LHCN-M2 (cell line): Measurements from ENCODE around the gene FBN2. TPM values are rescaled to one million over a fixed set of nuclear protein-coding genes. Genes with fewer than 3 reads are reported as not detected.
A peak's percentile ranks its signal among the peaks of the same experiment; 100 is the strongest.
"Not testable (repeated sequence)": the region's sequence is repeated elsewhere in the genome, so short reads cannot be mapped to it uniquely, and the experiment has no call there.

Experiments
- DNase-seq: peaks from one replicate; pipeline ENCODE4 v3.0.0-alpha.2; 2012; ENCODE audit warnings: low read depth
- total RNA-seq: library from RNA; depleted of rRNA; stranded (reverse); fragments of >200 nt; gene quantifications from 2 replicates; pipeline ENCODE4 v1.2.3, GENCODE V29; 2014

Gene FBN2
- total RNA-seq, 1 experiment from 2014 or later = 25.4 TPM

DNA sequence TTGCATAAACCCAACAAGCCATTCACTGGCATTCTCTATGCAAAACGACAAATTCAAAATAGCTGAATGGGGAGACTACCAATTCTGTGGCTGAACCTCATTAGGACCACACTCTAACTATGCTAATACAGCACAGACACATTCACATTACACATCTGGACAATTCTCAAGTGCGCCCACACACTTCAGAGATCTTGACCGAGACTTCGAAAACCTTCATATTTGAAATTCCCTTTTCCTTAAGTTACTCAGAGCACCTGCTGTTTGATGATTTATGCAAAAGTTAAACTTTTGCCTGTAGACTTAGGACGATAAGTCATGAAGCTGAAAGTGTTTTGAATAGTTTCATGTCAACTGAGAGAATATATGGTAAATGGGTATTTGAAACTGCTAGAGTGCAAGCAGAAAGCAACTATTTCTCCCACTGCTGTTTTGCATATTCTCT is 111.9 kb downstream of the FBN2 start:
- peak; percentile 27 for DNase-seq

DNA sequence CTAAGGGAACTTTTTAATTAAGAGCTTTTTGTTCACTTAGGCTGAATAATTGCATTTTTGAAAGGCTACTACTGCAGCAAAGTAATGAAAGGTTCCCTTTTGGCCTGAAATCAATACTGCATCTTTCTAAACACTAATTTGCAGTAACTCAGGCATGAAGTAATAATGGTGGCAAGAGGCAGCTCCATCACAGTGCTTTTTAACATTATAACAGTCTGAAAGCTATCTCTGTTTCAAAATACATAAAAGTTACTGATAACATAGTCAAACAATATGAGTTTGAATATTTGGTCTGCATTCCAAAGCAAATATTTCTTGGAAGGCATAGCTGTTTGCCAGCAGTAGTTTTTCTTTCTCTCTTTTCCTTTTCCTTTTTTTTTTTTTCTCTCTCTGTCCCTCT is 113.4 kb downstream of the FBN2 start:
- DNase-seq = no peak

DNA sequence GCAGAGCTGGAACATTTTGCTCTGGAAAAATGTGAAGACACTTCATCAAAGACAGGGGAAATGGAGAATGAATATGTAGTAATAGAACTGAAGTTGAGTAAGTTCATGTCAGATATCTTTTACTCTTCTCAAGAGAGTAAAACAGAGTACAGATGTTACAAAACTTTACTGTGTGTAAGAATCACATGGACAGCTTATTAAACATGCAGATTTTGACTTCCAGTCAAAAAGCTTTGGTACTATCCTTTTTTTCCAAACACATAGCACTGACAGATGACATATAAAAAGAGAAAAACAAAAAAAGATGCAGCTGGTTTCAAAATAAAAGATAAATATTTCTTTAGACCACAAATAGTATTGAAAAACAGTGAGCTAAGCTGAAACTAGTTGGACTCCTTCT is 115.4 kb downstream of the FBN2 start:
- no peak for DNase-seq

DNA sequence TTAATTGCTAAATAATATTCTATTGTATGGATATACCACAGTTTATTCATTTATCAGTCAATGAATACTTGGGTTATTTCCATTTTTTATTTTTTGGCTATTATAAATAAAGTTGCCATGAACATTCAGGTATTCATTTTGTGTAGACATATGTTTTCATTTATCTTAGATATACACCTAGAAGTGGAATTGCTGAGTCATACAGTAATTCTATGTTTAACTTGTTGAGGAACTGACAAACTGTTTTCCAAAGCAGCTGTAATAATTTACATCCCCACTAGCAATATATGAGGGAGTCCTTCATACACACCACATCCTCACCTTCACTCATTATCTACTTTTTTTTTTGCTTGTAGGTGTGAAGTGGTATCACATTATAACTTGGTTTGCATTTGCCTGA is 123.6 kb downstream of the FBN2 start:
- DNase-seq = no peak

DNA sequence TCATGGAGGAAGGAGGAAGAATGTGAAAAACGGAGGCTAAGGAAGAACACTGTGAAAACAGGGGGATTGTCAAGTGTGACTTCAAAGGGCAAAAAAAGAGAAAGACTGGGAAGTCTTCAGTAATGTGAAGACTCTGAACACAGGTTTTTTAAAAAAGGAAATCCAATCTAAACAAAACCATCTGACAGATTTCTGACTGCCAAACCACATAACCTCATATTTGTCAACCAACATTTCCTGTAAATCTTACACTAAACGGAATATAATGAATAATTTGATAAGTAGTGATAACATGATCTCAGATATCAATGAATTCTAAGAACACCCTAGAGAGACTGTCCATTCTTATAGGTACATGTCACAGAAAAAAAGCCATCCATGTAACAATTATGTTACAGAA is 124.7 kb downstream of the FBN2 start:
- DNase-seq = peak; percentile 26

DNA sequence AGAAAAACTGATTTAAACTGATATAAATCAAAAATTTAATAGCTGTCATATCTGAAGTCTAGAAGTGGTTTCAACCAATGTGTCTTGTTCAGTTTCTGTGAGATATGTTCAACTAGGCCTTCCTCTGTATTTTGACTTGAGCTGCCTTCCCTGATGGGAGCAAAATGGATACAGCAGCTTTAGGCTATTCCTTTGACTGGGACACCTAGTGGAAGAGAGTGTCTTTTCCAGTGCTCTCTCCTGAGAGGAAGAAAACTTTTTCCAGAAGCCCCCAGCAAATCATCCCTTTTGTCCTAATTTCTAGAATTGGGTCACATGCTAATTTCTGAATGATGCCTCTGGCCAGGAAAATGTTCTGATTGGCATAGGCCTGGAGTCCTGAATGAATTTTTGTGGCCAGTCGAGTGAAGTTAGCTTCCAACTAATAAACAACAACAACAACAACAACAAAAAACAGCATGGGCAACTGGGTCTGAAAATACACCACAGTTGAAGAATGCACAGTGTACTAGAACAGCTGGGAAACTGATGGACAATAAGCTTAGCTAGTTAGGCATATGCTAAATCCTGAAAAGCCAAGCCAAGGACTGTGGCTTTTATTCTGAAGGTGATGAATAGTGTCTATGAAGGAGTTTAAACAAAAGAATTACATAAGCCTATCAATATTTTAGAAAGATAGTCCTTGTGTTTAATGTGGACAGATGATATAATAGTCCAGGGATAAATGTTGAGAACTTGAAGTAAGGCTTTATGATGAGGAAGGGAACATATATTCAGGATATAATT is 125.7 kb downstream of the FBN2 start:
- no peak for DNase-seq

DNA sequence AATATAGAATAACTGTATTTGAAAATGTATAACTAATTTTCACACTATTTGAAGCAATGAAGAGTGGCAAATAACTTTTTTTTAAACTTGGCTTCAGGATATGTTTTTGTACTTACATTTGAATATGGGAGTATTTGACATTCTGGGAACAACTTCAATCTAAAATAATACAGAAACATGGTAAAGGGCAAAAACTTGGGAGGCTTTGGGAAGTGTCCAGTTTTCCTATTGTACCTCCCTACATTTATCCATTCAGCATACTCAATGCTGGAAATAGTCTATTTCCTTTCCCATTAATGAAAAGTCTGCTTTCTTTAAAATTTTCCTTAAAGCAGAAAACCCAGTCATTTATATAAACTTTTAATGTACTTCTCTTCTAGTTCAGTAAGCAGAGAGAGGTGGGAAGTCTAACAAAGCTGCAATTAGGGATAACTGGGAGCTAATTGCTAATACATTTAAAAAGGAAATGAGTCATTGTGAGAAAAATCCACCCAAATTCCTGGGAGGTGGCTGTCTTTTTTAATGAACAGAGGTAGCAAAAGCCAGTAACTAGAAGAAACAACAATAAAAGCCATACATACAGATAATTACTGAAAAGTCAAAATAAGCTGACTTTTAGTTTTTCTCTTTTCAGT is 128.8 kb downstream of the FBN2 start:
- DNase-seq = no peak

DNA sequence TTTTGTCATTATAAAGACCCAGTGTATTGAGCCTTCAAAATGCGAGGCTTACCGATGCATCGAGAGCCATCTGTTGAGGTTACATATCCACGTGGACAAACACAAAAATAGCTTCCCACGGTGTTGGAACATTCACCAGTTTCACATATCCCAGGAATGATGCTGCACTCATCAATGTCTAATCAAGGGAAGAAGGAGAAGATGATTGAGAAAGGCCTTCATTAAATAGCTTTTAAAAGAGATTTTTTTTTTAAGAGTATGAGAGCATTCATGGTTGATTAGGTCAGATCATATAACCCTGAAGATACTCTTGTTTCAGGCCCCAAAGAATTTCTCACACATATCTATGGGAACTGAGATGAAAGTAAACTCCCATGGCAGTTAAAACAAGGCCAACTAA is 129.4 kb downstream of the FBN2 start:
- DNase-seq = peak; percentile 18

DNA sequence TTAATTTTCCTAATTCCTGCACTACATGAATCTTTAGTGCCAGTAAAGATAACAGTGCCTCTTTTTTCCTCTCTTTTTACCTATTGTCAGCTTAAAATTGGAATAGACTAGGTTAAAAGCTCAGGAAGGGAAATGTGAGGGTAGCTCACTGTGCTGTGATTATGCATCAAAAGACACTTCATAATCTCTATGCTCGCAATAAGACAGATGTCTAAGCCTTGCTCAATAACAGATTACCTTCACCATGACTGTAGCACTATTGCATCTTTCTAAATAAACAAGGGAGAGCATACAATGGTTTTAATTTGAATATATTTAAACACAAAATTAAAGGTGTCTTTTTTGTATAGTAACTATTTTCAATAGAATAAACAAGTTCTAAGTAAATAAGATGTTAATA is 130.1 kb downstream of the FBN2 start:
- DNase-seq = no peak

DNA sequence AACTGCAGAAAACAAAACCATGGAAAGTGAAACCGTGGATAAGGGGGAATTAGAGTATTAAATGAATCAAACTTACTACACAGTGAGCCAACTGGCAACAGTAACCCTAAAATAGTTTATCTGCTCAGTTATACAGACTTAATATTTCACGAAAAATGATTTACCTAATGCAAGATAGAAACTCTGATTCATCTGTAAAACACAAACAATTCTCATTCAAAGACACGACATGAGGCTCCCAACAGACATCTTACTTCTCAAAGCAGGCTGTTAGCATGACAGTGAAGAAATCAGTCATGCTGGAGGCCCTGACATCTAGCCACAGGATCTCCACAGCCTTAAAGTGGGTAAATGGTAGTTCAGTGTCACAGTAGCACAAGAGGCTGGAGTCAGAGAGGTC is 131.2 kb downstream of the FBN2 start:
- no peak for DNase-seq

DNA sequence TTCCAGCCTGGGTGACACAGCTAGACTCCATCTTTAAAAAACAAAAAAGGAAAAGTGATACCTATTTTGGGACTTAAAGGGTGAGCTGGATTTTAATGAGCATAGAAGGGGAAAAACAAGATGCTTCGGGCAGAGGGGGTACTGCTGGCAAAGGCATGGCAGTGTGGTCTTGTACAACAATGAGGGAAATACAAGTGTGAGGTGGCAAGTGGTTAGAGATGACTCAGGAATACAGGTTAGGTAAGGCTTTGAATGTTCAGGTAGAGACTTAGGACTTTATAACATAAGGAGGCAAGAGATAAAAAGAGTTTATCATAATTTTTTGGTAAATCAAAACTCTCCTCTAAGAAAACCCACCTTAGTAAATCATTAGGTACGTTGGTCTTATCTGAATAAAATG is 132.9 kb downstream of the FBN2 start:
- DNase-seq = no peak

DNA sequence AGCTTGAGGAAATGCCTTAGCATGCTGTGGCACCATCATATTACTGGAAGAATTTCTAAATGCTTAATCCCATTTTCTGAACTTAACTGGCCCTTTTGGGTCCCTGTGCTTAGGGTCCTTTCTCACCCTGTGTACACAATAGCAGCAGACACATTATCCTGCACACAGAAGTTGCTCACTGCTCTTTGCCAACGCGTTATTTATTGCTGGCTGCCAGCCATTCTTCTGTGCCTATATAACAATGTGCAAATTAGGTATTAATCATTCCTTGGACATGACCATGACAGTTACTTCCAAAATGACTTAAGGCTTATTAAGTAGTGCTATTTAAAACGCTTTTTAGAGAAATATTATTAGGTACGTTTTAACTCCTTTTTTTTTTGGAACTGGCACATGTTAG is 134.7 kb downstream of the FBN2 start:
- no peak for DNase-seq

DNA sequence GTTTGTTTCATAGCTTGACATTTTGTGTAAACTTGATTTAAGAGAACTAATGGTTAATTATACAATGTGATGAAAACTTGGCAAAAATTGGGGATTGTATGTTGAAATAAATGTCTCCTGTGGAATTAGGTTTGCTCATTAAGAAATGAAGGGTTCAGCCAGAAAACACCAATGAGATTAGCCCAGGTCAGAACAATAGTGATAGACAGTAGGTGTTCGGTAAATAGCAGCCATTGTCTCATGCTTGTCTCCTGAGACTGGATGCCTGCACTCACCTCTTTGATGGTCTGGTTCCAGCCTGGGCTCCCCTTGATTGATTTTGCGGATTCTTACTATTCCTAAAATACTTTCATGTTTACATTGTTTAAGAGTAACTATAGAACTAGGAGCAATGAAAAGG is 135.5 kb downstream of the FBN2 start:
- no peak for DNase-seq

DNA sequence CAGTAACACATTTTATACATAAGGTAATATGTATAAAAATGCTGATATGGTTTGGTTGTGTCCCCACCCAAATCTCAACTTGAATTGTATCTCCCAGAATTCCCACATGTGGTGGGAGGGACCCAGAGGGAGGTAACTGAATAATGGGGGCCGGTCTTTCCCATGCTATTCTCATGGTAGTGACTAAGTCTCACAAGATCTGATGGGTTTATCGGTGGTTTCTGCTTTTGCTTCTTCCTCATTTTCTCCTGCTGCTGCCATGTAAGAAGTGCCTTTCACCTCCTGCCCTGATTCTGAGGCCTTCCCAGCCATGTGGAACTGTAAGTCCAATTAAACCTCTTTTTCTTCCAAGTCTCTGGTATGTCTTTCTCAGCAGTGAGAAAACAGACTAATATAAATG is 137.3 kb downstream of the FBN2 start:
- DNase-seq = not testable (repeated sequence)

DNA sequence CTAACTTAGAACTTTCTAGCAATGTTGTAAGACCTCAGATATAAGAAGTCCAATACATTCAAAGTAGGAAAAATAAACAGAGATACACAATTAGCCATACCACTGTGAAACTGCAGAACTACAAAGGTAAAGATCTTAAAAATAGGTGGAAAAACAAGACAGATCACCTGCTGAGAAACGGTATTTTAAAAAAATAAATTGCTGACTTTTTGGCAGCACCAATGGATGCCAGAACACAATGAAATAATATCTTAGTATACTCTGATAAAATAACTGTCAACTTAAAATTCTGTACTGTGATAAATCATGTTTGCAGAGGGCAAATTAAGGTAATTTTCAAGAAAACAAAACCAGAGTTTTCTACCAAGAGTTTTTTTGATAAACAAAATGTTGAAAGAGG is 138.9 kb downstream of the FBN2 start:
- DNase-seq = no peak

DNA sequence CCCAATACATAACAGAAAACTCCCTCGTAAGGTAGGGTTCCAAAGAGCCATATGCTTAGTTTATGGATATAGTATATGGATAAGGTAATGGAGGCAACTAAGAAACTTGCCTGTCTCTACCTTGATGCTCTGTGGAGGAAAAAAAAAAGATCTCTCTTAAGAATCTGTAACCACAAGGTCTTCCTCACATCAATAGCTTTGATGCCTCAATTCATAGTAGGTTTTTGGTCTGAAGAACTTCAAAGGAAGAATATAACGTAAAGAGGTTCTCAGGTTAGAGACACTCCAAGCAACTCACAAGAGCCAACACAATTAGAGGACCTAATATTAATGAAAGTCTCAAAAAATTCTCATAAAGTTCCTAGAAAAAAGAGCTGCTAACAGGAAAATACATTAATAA is 140.2 kb downstream of the FBN2 start:
- no peak for DNase-seq

DNA sequence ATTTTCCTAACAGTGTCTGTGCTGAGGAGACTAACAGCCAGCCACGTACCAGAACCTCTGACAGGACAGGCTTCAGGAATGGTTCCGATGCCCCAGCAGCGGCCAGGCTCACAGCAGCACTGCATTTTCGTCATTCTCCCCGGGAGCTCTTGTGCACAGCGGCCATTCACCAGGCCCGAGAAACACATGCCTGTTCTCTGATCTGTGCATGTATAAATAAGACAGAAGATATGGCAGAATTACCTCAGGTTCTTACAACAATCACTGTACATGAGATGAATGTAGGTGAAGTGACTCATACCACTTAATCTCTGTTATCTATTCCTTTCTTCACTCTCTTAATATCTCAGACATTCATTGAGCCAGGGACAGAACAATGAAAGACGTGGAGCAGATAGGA is 143.0 kb downstream of the FBN2 start:
- no peak for DNase-seq

DNA sequence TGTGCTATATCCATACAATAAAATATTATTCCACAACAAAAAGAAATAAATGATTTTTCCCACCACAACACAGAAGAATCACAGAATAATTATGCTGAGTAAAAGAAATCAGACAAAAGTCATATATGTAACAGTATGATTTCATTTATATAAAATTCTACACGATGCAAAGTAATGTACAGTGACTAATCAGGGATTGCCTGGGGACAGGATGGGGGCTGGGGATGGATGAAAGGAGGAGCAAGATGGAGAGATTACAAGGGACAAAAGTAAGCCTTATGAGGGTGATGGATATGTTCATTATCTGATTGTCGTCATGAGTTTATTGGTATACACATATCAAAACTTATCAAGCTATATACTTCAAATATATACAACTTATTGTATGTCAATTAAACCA is 154.0 kb downstream of the FBN2 start:
- no peak for DNase-seq

DNA sequence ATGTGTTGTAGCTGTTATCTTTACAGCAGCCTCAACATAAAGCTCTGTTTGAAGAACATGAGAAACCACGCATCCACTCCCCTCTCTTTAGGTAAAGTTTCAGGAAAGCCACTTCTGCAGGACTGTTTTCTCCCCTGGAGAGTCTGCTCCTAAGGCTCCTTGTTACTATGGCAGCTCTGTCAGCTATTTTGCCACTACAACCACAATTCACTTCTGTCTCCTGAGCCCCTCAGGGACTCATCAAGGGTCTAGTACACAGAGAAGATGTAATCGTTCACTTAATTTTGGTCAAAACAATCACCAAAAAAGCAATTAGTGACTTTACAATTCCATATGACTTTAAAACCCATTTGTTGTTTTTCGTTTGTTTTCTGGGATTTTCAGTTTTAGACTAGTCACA is 157.7 kb downstream of the FBN2 start:
- no peak for DNase-seq

DNA sequence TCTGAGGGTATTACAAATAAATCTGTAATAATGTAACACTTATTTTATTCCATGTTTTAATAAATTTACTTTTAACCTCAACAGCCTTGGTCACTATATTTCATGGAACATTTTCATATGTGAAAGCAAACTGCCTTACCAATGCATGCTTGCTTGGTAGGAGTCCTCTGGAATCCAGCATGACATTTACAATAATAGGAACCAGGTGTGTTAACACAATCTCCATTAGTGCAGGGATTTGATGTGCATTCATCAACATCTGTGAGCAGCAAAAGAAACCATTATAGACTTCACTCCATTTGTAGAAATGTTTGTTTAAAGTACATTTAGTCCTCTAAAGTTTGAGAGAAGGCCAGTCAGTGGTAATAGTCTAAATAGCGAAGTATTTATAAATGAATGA is 159.4 kb downstream of the FBN2 start:
- DNase-seq = no peak

DNA sequence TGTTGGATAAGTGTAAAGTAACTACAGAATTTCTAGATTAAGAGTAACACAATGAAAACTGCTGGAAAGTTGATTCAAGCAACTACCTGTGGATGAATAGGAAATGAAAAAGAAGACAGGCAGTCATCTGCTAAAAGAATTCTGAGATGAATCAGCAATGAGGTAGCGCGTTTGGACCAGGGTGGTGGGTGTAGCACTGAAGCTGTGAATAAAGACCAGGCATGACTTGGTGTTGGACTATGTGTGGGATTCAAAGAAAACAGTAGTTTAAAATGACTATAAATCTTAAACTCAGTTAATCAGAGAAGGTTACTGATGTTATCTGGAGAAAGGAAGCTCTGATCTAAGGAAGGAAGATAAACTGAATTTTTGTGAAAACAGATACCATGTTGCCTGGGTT is 159.8 kb downstream of the FBN2 start:
- DNase-seq = no peak

DNA sequence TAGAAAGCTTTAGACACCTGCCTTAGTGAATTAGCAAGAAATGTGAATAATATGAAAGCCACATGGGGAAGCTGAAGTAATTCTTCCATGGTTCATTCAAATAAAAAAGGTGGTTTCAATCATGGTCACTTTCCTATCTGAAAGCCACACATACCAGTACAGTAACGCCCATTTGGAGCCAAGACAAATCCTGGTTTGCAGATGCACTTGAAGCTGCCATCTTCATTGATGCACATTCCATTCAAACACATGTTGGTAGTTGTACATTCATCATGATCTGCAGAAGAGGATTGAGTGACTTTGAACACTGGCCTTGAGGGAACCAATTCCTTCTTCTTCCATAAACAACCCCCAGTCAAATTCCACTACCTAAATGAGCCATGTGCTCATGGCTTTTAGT is 161.5 kb downstream of the FBN2 start:
- DNase-seq = no peak

DNA sequence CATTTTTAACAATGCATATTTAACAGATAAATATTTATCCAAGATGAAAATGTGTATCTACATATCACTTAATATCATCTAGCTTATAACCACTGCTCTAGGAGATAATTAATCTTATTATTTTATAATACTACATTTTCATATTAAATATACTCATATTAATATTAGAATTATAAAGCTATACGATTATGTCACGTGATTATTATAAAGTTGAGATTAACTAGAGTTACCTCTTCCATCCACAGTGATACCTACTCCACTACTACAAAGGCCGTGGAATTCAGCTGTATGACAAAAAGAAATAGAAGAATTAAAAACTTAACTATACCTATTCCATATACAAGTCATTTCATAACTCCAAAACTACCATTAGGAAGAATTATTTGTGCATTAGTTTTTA is 171.9 kb downstream of the FBN2 start:
- no peak for DNase-seq

DNA sequence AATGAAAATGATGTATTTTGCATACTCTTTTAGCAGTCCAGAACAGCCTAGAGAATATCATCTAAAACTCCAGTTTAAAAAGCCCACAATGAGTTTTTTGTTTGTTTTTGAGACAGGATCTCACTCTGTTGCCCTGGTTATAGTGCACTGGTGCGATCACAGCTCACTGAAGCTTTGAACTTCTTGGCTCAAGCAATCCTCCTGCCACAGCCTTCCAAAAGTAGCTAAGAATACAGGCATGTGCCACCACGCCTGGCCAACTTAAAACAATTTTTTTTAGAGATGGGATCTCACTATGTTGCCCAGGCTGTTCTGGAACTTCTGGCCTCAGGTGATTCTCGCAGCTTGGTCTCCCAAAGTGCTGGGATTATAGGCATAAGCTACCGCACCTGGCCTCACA is 175.7 kb downstream of the FBN2 start:
- DNase-seq = no peak
